GM18951 (cell line): ENCODE results near the gene DLG2.

Experiments used
- POLR2A ChIP-seq: IDR thresholded peaks from 4 replicates; pipeline ENCODE4 v1.6.1; 2011; ENCODE audit warnings: mild to moderate bottlenecking; ENCODE audit not compliant: insufficient read length, insufficient read depth; ENCODE audit errors: extremely low read depth
- in situ Hi-C: fragments of 300-500 bp; cut with MboI; formaldehyde crosslinking; loops from one replicate; pipeline ENCODE4 v1.12.0; 2022; ENCODE audit warnings: low sequenced_read_pairs, mixed read lengths, inconsistent platforms; ENCODE audit not compliant: unreplicated experiment

The DLG2 gene

DNA sequence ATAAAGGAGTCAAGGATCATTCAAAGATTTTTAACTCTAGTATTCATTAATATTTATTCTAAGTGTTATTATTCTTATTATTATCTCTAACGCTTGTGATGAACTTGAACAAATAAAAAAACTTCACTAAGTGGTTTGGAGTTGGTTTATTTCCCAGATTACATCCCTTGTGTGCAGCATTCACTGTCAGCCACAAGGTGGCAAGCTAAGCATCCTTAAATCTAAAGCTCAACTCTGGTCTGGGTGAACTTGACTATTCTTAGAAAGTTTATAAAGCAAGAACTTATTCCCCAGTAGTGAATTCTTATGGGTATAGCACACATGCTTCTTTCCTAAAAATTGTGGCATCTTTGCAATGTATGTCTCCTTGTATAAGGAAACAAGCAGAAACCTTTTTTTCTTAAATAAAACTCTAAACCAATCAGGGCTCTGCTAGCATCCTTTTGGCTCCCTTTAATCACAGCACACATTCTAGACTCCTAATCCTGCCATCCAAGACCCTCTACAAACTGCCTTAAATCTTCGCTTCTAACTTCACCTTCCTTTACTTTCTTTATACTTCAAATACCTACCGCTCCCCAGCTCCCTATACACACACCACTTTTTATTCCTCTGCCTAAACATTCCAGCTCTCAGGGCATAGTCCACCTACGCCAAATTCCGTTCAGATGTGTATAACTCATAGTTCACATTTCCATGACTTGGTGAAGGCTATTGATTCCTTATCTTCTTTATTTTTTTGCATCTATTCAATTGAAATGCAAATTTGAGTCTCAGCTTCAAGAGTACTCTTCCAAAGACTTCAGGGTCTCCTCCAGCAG lies 1068.8 kb downstream of the DLG2 start:
- in situ Hi-C loops, result loop anchor here (25.0 kb wide), 2 partner anchors 721 to 1029 kb away; no protein-coding TSS in a partner anchor

DNA sequence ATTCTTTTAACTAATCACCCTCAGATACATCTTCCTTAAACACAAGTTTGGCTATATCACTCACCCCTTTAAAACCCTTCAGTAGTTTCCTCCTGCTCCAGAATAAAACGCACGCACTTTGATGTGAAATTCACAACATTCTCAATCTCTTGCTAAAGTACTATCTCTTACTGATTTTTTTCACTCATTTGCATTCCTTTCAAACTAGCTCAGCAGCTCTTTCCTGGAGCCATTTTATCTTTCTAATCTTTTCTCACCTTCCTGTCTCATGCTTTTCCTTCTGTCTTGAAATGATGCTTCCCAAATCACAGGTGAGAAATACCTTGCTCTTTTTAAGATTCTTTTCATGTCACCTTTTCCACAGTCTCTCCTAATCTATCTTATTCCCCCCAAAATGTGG lies 1074.4 kb downstream of the DLG2 start:
- in situ Hi-C loops, result loop anchor here (25.0 kb wide), 2 partner anchors 715 to 1035 kb away; no protein-coding TSS in a partner anchor
- no peak for TF ChIP-seq POLR2A

More for the DNA sequence above, 1068.8 kb downstream of the DLG2 start:
- no peak for TF ChIP-seq POLR2A

DNA sequence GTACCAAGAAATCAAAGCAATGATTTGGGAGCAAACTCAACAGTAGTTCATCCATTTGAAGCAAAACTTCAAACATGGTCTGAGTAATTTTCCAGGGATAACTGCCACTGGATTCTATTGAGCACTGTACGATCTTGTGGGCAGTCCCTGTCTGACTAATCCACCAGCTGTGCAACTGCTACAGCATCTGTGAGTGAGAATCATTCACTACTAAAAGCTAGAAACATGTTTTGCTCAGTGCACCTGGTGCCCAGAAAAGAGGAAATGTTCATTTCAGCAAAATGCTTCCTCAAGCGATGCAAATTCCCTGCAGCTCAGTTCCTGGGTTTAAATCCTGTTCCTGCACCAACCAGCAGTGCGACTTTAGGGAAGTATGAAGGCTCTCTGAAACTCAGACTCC lies 1077.9 kb downstream of the DLG2 start:
- TF ChIP-seq POLR2A, result no peak
- in situ Hi-C loops, result no loop called here

DNA sequence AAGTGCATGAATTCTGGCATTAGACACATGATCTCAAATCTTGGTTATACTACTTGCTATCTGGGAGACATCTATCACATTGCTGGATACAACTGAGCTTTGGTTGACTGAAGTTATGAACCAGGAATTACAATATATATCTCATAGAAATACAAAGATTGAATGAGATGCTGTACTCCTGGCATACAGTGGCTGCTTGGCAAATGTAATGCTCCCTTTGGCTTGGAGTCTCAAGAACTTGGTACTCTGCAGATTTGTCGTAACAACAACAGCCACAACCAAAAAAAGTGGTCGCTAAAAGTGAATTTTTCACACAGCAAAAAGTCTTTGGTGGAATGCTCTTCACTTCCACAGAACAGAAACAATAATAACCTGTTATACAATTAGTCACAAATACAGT lies 1082.6 kb downstream of the DLG2 start:
- in situ Hi-C loops, result no loop called here
- no peak for TF ChIP-seq POLR2A

DNA sequence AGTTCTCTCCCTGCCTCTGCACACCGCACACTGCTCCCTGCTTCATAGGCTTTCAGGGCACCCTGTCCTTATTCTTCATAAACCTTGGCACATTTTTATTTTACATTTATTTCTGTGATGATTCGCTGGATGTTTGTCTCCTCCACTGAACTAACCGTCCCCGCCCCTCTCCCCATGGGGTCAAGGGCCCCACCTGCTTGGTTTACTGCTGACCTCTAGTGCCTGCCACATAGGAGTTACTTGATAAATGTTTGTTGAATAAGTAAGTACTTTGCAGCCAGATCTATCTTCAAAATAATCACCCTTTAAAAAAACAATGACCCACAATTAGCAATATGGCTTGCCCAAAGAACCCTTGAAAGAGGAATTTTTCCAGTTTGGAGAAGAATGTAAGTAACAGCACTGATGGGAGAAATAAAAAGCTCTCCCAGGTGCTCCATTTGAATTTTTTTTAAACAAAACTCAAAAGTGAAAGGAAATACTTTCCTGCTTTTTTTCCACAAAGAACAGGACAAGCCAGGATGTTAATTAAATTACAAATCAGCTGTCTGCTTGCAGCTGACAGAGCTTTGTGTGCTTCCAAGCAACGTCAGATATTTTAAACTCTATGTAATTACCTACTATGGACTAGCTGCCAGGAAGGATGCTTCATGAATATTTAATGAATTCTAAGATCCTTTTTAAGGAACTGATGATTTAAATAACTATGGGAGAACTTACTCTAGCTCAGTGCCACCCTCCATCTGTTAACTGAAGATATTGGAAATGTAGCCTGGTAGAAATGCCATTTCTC lies 1083.6 kb downstream of the DLG2 start:
- TF ChIP-seq POLR2A, result no peak
- in situ Hi-C loops, result no loop called here

DNA sequence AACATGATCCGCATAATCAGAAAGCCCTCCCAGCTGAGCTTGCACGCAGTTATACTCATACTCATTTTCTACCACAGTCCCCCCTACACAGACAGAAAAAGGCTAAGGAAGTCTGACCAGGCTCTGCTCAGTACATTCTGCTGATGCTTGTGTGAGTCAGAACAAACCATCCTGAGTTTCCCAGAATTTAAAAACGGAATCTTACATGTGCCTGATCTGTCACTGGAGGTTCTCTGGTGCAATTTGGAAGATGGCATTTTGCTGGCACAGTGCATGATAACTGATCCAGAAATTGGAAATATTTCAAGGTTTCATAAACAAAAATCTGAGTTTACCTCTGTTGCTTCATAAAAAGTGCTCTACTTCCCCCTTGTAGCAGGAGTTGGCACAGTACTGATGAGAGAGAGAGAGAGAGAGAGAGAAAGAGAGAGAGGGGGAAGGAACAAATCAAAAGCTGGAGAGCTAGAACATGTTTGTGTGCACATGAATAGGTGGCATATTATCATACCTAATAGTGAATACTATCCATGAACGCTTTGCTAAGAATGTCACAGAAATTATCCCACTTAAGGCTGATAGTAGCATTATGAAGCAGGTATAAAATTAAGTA lies 1085.3 kb downstream of the DLG2 start:
- TF ChIP-seq POLR2A, result no peak
- in situ Hi-C loops, result no loop called here

DNA sequence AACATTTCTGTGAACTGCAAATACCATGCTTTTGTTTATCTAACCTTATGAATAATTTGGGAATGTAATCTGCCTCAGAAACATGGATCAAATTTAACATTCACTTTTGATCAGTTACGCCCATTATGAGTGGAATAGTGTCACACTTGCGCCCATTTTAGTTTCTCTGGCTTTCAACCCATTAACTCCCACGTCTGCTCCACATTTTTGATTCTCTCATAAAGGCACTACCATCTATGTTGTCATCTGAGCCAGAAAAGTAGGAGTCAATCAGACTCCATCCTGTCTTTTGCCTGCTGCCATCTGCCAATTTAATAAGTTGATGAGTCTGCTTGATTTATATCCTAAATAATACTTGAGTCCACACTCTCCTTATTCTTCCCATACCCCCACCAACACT lies 1090.7 kb downstream of the DLG2 start:
- in situ Hi-C loops, result no loop called here
- TF ChIP-seq POLR2A, result no peak

DNA sequence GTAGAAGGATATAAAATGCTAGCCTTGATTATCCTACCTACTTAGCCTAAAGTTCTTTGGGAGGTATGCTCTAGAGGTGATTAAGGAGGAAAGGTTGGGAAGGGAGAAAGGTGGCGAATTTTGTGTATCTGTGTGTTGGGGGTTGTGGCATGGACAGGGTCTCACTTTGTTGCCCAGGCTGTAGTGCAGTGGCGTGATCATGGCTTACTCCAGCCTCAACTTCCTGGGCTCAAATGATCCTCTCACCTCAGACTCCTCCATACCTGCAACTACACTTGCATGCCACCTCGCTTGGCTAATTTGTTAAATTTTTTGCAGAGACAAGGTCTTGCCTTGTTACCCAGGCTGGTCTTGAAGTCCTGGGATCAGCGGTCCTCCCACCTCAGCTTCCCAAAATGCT lies 1094.8 kb downstream of the DLG2 start:
- TF ChIP-seq POLR2A, result no peak
- in situ Hi-C loops, result no loop called here

DNA sequence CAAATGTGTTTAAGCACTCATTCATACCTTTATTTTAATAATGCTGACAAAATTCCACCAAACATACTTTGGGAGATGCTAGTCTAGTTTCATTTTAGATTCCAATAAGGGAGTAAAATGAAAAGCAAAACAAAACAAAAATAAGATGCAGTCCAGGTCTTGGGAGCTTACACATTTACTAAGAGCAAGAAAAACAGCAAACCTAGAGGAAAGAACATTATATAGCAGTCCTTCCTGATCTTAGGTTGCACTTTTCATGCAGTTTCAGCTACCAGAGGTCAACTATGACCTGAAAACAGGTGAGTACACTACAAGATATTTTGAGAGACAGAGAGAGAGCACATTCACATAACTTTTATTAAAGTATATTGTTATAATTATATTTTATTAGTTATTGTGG lies 1100.9 kb downstream of the DLG2 start:
- TF ChIP-seq POLR2A, result no peak
- in situ Hi-C loops, result no loop called here

DNA sequence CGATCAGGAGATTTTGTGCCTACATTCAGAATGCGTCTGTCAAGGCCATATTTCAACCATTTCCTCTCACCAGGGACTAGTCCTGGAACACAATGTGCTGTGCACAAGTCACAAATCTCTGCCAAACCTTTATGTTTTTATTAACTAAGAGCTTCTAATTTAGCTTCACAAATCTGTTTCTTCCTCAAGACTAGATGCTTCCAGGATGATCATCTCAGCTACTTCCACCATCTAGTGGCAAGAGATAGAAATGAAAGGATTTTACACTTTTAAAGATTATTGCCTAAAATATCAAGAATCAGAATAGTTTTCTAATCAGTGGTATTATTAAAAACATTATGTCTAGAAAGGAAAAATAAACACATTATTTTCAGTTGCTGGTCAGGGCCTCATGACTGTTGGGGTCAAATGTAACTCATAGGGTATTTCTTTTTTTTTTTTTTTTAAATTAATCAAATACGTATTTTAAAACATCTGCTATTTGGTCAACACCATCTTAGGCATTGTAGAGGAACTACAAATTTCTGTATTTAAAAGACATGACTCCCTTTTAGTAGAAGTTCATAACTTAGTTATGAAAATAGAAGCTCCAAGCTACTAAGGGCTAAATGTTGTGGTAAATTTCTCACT lies 1102.6 kb downstream of the DLG2 start:
- TF ChIP-seq POLR2A, result no peak
- in situ Hi-C loops, result no loop called here

DNA sequence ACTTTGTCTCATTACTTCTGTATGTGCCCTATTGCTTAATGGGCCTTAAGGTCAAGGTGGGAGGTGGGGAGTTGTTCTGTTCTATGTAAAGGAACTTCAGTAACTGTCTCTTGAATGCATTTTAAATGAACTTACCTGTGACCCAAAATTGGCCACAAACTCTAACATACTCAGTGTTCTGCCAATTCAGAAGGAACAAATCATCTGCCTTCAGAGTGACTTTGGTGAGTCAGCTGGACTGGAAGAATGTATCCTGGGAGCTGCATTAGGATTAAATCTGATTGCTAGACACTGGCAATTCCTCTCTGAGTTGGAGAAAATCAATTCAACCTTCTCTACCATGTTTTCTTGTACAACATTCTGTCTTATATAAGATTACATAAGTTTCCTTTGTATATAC lies 1104.8 kb downstream of the DLG2 start:
- TF ChIP-seq POLR2A, result no peak
- in situ Hi-C loops, result no loop called here

DNA sequence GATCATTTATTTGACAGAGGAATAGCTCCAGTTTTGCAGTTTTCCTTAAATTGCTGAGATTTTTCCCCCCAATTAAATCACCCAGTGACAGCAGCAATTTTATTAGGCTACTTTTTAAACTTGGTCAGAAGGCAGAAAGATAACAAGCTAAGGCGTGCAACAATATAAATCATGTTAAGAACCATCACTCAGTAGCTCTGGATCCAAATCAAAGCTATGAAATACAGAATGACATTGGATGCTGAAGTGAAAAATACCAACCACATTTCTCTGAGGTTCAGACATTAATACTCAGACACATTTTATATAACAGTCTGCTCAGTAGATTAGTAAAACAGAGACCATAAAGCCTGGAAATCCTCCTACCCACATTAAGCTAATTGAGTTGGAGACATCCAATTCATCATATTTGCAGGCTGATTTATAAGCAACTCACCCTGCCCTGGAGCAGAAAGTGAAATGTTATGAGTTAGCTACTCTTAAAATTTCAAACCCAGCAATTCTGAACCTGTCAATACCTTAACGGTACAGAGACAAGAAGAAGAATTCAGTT lies 1108.4 kb downstream of the DLG2 start:
- in situ Hi-C loops, result no loop called here
- TF ChIP-seq POLR2A, result no peak

DNA sequence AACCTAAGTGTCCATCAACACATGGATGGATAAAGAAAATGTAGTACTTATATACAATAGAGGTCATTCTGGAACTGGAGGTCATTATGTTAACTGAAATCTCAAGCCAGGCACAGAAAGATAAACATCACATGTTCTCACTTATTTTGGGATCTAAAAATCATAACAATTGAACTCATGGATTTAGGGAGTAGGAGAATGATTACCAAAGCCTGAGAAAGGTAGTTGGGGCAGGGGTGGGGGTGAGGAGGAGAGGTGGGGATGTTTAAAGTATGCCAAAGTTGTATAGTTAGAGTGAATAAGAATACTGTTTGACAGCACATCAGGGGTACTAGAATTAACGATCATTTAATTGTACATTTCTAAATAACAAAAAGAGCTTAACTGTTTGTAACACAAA lies 1112.7 kb downstream of the DLG2 start:
- in situ Hi-C loops, result no loop called here
- no peak for TF ChIP-seq POLR2A
